Coronary artery (tissue), 2 donors: ENCODE data around the gene JARID2.

Source experiments
- DNase-seq: peaks from one replicate; pipeline ENCODE4 v3.0.0-alpha.2; 2017; ENCODE audit warnings: low spot score
- H3K27ac ChIP-seq, 2 donors: fragments of 200-600 bp; sonication (generic); one replicate each; pipeline ENCODE4 v1.5.1; 2016 to 2019
- H3K4me3 ChIP-seq: fragments of 200-600 bp; sonication (generic); 2 replicates; pipeline ENCODE4 v1.5.1; 2016; ENCODE audit warnings: mild to moderate bottlenecking, moderate library complexity
- TF ChIP-seq, protein P1 (sequence below): fragments of 200-600 bp; sonication (generic); IDR thresholded peaks from one replicate; pipeline ENCODE4 v1.5.1; 2019; ENCODE audit warnings: antibody characterized with exemption

Gene JARID2

DNA sequence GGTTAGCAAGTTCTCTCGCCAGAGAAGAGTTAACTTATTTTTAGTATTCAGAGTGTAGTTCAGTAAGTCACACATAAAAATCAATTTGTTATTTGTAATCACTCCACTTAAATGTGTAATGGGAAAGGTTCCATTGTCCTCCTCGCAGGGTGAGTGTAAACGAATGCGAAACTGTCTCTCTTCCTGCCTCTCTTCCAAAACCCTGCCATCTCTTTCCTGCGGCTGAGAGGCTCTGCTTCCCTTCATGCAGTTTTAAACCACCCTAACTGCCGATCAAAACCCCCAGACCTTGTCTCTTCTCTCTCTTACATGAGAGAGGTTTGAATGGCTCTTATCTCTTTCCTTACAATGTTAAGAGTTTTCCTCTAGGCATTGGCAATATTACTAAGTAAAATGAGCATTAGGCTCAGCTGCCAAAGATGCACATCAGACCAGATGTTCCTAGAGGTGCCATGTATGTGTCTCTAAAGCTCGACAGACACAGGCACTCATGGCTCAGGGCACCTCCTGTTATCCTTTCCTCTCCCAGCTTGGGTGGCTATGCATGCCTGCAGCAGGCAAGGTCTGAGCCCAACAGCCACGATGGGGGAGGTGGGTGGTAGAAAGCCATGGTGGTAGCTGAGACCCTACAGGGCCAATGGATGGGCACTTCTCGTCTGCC, 91.2 kb downstream of the JARID2 start:
- Histone ChIP-seq H3K27ac (no peak overlapping the region), H3K4me3 (no peak overlapping the region)
- TF ChIP-seq, protein P1, sequence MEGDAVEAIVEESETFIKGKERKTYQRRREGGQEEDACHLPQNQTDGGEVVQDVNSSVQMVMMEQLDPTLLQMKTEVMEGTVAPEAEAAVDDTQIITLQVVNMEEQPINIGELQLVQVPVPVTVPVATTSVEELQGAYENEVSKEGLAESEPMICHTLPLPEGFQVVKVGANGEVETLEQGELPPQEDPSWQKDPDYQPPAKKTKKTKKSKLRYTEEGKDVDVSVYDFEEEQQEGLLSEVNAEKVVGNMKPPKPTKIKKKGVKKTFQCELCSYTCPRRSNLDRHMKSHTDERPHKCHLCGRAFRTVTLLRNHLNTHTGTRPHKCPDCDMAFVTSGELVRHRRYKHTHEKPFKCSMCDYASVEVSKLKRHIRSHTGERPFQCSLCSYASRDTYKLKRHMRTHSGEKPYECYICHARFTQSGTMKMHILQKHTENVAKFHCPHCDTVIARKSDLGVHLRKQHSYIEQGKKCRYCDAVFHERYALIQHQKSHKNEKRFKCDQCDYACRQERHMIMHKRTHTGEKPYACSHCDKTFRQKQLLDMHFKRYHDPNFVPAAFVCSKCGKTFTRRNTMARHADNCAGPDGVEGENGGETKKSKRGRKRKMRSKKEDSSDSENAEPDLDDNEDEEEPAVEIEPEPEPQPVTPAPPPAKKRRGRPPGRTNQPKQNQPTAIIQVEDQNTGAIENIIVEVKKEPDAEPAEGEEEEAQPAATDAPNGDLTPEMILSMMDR: no peak
- no peak for DNase-seq

DNA sequence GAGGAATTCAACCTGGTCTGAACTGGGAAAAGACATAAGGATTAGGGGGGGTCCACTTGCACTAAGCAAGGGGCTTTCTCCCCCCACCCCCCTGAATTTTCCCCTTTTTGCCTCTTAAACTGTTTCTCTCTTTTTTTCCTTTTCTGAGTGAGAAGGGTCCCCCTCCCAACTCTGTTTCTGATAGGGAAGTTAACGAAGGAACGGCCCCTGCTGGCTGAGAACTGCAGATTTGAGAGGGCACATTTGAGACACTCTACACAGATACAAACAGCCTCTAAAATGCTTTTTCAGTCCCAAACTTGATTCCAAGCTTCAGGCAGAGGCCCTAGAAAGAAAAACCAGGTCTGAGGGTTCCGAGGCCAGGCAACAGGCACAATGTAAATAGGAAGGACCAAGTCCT, 91.7 kb downstream of the JARID2 start:
- H3K27ac ChIP-seq: no peak overlapping the region
- H3K4me3 ChIP-seq: no peak overlapping the region
- TF ChIP-seq, protein P1: no peak
- no peak for DNase-seq

DNA sequence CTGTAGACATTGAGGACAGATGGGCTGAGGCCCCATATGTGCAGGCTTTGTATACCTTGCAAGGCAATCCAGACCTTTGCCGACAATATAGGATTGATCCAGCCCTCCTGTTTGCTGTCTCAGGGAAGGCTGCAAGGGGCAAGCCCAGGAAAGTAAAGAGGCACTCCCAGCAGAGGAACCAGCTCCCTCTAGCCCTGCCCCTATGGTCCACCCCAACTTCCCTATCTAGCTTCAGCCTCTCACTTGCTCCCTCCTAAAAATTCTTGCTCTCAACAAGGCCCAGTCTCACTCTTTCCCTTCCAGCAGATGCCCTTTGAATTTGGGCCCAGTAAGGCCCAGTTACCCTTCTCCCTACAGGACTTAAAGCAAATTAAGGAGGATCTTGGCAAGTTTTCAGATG, 92.6 kb downstream of the JARID2 start:
- Histone ChIP-seq H3K27ac (no peak overlapping the region), H3K4me3 (no peak overlapping the region)
- no peak for DNase-seq
- TF ChIP-seq, protein P1: no peak

DNA sequence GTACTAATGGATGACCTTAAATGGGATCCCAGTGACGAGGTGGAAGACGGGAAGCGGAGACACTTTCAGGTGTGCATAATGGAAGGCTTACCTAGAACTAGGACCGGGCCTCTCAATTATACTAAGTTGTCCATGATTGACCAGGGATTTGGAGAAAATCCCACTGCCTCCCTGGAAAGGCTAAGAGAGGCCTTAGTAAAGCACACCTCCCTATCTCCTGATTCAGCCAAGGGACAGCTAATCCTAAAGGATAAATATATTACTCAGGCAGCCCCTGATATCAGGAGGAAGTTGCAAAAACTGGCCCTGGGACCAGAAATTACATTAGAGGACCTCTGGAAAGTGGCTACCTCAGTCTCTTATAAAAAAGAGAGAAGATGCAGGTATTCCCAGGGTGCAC, 93.2 kb downstream of the JARID2 start:
- no peak for DNase-seq
- H3K27ac ChIP-seq: no peak overlapping the region
- TF ChIP-seq, protein P1: no peak
- no peak overlapping the region for H3K4me3 ChIP-seq

DNA sequence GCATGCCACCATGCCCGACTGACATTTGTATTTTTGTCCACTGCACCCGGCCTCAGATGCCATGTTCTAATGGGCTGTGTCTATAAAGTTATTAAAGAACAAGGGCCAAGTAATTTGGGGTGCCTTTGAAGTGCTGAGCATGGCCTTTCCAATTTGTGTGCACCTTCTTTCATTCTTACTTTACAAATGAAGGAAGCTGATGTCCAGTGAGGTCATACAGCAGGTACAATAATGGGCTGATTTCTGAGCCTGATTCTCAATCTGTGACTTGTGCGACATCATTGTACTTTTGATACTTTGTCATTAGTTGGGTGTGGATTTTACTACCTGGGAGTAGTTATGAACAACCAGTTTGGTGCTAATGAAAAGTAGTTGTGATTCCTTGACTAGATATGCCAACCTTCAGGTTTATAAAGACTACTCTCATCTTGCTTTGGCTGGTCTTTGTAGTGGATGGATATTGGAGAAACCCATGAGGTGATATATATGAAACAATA, 94.3 kb downstream of the JARID2 start:
- TF ChIP-seq, protein P1: no peak
- Histone ChIP-seq H3K4me3 (no peak overlapping the region), H3K27ac (no peak overlapping the region)
- no peak for DNase-seq

DNA sequence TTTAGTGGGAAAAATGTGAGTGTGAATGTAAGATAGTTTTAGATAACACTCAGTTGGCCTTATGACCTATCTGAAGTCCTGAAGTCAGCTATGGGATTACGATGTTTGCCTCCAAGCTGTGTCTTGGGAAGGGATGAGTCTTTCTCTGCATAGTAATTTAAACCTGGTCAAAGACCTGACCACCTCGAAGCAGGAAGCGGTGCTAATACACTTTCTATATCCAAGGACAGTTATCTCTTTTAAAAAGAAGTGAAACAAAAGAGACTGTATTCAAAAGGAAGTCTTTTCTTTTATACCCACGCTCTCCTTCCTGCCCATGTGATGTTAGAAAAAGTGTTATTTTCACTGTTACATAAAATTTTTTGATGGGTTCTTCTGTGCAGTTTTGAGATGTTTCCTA, 94.9 kb downstream of the JARID2 start:
- Histone ChIP-seq H3K27ac (no peak overlapping the region), H3K4me3 (no peak overlapping the region)

More for the DNA sequence above, 94.9 kb downstream of the JARID2 start:
- no peak for DNase-seq
- TF ChIP-seq, protein P1: no peak
